Osteoblast (primary cell): ENCODE measurements around the gene SRSF8. TPM values are rescaled to one million over a fixed set of nuclear protein-coding genes. Genes with fewer than 3 reads are reported as not detected.
"Not testable (repeated sequence)": the region's sequence is repeated elsewhere in the genome, so short reads cannot be mapped to it uniquely, and the experiment has no call there.

Experiments
- DNase-seq: peaks from one replicate; pipeline ENCODE4 v3.0.0; 2011; ENCODE audit warnings: low spot score, mixed read lengths; ENCODE audit not compliant: insufficient read length; ENCODE audit errors: missing footprints
- H2AFZ ChIP-seq: 2 replicates; pipeline ENCODE4 v1.6.0; 2011; ENCODE audit warnings: mild to moderate bottlenecking, low read length
- H3K27ac ChIP-seq: 2 replicates; pipeline ENCODE4 v1.5.1; 2011; ENCODE audit warnings: mild to moderate bottlenecking, low read depth, low read length, moderate library complexity
- H3K27me3 ChIP-seq: 2 replicates; pipeline ENCODE4 v1.6.0; 2012; ENCODE audit warnings: mild to moderate bottlenecking, control low read depth, inconsistent platforms, low read length, moderate library complexity; ENCODE audit not compliant: insufficient read depth
- H3K36me3 ChIP-seq: 2 replicates; pipeline ENCODE4 v1.5.1; 2011; ENCODE audit warnings: mild to moderate bottlenecking, low read length, control low read depth, moderate library complexity; ENCODE audit not compliant: insufficient read depth
- H3K4me1 ChIP-seq: 2 replicates; pipeline ENCODE4 v1.5.1; 2011; ENCODE audit warnings: mild to moderate bottlenecking, low read length, control low read depth, moderate library complexity; ENCODE audit not compliant: insufficient read depth
- H3K4me2 ChIP-seq: 2 replicates; pipeline ENCODE4 v1.6.0; 2011; ENCODE audit warnings: mild to moderate bottlenecking, low read length; ENCODE audit not compliant: insufficient read depth
- H3K4me3 ChIP-seq: fragments of 200-600 bp; sonication (generic); 3 replicates; pipeline ENCODE4 v1.5.1; 2012; ENCODE audit warnings: mild to moderate bottlenecking, low read length, inconsistent platforms; ENCODE audit not compliant: insufficient read depth
- H3K79me2 ChIP-seq: 2 replicates; pipeline ENCODE4 v1.6.0; 2012; ENCODE audit warnings: mild to moderate bottlenecking, low read length, control low read depth, inconsistent platforms; ENCODE audit not compliant: insufficient read depth
- H3K9me3 ChIP-seq: 2 replicates; pipeline ENCODE4 v1.5.1; 2011; ENCODE audit warnings: low read depth, low read length, control low read depth
- H4K20me1 ChIP-seq: 2 replicates; pipeline ENCODE4 v1.6.0; 2012; ENCODE audit warnings: mild to moderate bottlenecking, low read length, control low read depth; ENCODE audit not compliant: insufficient read depth
- CTCF ChIP-seq: IDR thresholded peaks from 2 replicates; pipeline ENCODE4 v1.5.1; 2011; ENCODE audit warnings: mild to moderate bottlenecking, low read depth, low read length, moderate library complexity; ENCODE audit errors: extremely low read depth
- total RNA-seq: library from RNA; depleted of rRNA; stranded (reverse); fragments of >200 nt; gene quantifications from 2 replicates; pipeline ENCODE4 v1.2.3, GENCODE V29; 2012

SRSF8 gene
- total RNA-seq, 1 donor = 20.6 TPM

DNA sequence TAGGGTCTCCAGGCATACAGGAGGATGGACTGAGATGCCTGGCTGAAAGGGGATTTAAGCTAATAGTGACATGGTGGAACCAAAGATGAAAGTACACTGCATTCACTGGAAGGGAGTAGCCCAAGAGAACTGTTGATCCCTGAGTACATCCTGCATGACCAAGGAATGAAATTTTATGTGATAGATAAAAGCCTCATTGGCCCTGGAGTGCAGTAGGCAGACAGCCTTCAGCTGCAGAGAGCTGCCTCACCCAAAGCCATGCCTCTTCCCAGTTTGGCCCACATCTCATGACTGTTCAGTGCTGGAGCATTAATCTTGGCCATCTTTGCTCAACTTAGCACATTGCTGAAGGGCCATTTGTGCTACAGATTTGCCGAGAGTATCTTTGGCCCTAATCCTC is 33.7 kb upstream of the SRSF8 start:
- no peaks in the 10 kb centered on the region for H3K36me3 ChIP-seq
- H3K27ac ChIP-seq = no peak overlapping the region
- H3K27me3 ChIP-seq = no peaks in the 10 kb centered on the region
- DNase-seq = no peak
- no peaks in the 10 kb centered on the region for H4K20me1 ChIP-seq
- H3K4me3 ChIP-seq = no peak overlapping the region
- no peaks in the 10 kb centered on the region for H3K9me3 ChIP-seq
- no peaks in the 10 kb centered on the region for H3K4me1 ChIP-seq
- no peak for TF ChIP-seq CTCF
- no peak overlapping the region for H3K4me2 ChIP-seq
- H3K79me2 ChIP-seq = no peaks in the 10 kb centered on the region
- no peak overlapping the region for H2AFZ ChIP-seq

GRCh38 chr11:95035316-95035715 is 31.4 kb upstream of the SRSF8 start:
- Histone ChIP-seq H3K27ac (no peak overlapping the region), H3K9me3 (no peaks in the 10 kb centered on the region), H2AFZ (no peak overlapping the region), H3K36me3 (no peaks in the 10 kb centered on the region), H4K20me1 (no peaks in the 10 kb centered on the region), H3K4me3 (no peak overlapping the region), H3K4me1 (no peaks in the 10 kb centered on the region), H3K4me2 (no peak overlapping the region), H3K79me2 (no peaks in the 10 kb centered on the region), H3K27me3 (no peaks in the 10 kb centered on the region)
- DNase-seq = no peak
- no peak for TF ChIP-seq CTCF

DNA sequence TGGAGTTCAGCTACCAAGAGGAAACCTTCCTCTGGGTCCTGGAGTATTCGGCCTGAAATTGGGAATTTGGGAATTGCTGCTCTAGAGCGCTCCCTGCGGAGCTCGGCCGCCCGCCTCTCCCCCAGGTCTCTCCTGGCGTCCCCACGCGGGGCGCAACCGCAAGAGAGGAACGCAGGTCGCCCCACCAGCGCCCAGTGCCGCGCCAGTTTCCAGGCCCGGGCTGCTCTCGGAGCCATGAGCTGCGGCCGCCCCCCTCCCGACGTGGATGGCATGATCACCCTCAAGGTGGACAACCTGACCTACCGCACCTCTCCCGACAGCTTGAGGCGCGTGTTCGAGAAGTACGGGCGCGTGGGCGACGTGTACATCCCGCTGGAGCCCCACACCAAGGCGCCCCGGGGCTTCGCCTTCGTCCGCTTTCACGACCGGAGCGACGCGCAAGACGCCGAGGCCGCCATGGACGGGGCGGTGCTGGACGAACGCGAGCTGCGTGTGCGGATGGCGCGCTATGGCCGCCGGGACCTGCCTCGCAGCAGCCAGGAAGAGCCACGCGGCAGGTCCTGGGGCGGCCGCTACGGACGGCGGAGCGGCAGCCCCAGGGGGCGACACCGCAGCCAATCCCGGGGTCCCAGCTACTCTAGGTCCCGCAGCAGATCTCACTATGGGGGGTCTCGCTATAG is 29.2 kb upstream of the SRSF8 start:
- not testable (repeated sequence) for H2AFZ ChIP-seq
- H3K4me3 ChIP-seq = peak overlapping the region; percentile 22

GRCh38 chr11:95042239-95042638 is 24.5 kb upstream of the SRSF8 start:
- H3K27ac ChIP-seq = no peak overlapping the region
- no peaks in the 10 kb centered on the region for H3K9me3 ChIP-seq
- H4K20me1 ChIP-seq = no peaks in the 10 kb centered on the region
- no peak overlapping the region for H2AFZ ChIP-seq
- H3K4me1 ChIP-seq = no peaks in the 10 kb centered on the region
- H3K79me2 ChIP-seq = no peaks in the 10 kb centered on the region
- no peaks in the 10 kb centered on the region for H3K36me3 ChIP-seq
- H3K4me2 ChIP-seq = no peak overlapping the region
- TF ChIP-seq CTCF = no peak
- peaks cover 39% of the 10 kb centered on the region for H3K27me3 ChIP-seq
- no peak overlapping the region for H3K4me3 ChIP-seq
- DNase-seq = no peak

More for the DNA sequence above, 29.2 kb upstream of the SRSF8 start:
- not testable (repeated sequence) for H3K4me2 ChIP-seq, H3K79me2 ChIP-seq, H3K36me3 ChIP-seq, H3K4me1 ChIP-seq, H4K20me1 ChIP-seq, H3K9me3 ChIP-seq, H3K27ac ChIP-seq, H3K27me3 ChIP-seq
- DNase-seq = peak; percentile 67
